T-helper 1 cell (primary cell): ENCODE measurements around the gene WDR55.
"Not testable (repeated sequence)": the region's sequence is repeated elsewhere in the genome, so short reads cannot be mapped to it uniquely, and the experiment has no call there.

Source experiments
- DNase-seq, 5 donors: peaks; one replicate each; pipeline ENCODE4 v3.0.0-alpha.2; 2012 to 2020

Gene WDR55

GRCh38 chr5:140711794-140712193, 47.1 kb downstream of the WDR55 start:
- no peak for DNase-seq

GRCh38 chr5:140713562-140714094, 48.9 kb downstream of the WDR55 start:
- DNase-seq = no peak

- not testable (repeated sequence) for DNase-seq
Observed at GRCh38 chr5:140716238-140716637, 51.5 kb downstream of the WDR55 start.

GRCh38 chr5:140718266-140718592, 53.5 kb downstream of the WDR55 start:
- DNase-seq = no peak

GRCh38 chr5:140720738-140721137, 56.0 kb downstream of the WDR55 start:
- DNase-seq = not testable (repeated sequence)

- DNase-seq = not testable (repeated sequence)
Observed at GRCh38 chr5:140721395-140721794, 56.7 kb downstream of the WDR55 start.
